NCI-H446 treated with DMSO at 0.1 percent for 48 hours (cell line): Measurements from ENCODE around the gene CROCC2.

Experiments
- DNase-seq: peaks from one replicate; lab custom pipeline; 2025; lab: John Stamatoyannopoulos, UW

The CROCC2 gene

DNA sequence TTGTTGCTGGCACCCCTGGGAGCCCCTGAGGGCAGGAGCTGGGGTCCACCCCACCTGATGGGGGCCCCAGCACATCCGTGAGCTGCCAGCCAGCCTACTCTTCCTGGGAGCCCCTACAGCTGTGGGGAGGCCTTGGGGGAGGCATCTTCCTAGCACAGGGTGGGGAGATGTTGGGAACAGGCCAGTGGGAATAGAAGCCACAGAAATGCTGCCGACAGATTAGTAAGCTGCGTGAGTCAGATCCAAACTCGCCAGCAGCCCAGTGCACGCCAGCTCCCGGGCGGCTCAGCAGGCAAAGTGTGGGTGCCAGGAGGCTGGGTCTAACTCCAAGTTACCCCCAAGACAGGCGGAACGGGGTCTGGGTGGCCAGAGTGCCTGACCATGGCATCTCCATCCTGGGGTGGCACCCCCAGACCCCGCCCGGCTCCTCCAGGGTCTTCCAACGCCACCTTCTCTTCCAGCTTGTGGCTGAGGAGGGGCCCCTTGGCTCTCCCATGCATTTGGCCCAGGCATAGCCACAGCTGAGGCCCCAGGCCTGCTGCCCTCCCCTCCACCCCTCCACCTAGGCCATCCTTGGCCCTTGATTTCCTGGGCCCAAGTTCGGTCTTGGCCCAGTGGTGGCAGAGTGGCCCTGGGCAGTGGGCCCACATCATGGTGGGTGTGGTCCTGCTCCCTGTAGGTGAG, 15.3 kb downstream of the CROCC2 start:
- DNase-seq: no peak

DNA sequence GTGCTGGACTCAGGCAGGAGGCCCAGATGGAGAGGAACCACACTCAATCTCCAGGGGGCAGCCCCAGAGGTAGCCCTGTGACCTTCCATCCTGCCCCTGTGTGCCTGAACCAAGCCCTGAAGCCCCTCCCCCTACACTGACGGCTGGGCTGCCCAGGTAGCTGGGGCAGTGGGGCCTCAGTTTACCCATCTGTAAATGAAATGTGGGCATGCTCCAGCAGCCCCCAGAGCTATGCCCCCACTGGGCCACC, 15.8 kb downstream of the CROCC2 start:
- DNase-seq: no peak

DNA sequence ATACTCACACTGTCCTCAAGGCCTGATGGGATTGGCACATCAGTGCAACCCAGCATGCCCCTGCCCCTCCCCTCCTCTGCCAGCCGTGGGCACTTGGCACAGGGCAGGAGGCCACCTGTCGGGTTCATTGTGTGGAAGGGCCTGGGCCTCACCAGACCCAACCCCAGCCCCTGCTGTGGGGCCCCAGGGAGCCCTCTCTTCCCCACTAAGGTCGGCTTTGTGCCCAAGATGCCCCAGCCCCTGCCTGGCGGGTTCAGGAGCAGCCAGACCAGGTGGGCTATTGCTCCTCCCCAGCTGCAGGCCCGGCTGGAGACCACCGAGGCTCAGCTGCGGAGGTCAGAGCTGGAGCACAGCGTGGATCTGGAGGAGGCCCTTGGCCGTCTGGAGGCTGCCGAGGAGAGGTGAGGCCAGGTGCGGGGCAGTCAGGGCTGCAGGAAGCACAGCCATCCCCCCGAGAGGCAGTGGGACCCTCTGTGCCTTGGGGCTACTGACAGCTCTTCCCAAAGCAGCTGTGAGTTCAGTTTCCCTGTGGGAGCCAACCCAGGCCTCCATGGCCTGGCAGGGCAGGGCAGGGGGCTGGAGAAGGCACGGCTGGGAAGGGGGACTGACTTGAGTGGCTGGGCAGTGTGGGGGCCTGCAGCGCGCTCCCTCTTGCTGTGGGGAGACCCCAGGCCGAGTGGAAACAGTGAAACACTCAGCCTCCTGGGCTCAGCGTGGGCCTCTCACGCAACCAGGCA, 16.3 kb downstream of the CROCC2 start:
- no peak for DNase-seq

DNA sequence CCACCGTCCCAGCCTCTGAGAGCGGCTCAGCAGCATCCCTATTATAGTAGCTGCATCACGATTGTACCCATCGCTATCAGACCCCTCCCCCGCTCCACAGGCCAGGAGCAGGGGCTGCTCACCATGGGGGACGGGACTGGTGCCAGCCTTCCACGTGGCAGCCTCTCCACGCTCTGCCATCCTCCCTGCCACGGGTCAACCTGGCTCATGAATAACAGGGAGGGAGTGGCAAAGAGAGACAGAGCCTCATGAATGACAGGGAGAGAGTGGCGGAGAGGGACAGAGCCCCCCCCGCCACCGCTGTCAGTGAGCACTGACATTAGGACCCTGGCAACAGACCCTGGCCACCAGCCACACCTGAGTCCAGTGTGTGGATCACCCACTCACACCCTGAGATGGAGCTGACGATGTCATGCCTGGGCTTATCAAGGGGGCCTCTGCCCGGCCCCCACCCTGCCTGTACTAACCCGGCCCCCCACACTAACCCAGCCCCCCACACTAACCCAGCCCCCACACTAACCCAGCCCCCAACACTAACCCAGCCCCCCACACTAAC, 16.9 kb downstream of the CROCC2 start:
- DNase-seq: no peak

DNA sequence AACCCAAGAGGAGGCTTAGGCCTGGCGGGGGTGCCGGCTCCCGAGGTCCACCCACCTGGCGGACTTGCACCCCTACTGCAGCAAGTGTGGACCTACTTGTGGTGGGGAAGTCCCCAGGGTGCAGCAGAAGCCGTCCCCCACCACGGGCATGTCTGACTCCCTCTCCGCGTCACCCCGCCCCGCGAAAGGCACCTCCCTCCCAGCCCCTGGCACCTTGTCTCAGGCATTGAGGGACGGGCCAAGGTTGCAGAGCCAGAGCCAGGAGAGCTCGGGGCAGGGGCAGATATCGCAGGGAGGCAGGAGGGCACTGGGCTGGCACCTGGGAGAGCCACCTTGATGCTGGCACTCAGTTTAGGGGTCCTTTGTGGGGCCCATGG, 19.0 kb downstream of the CROCC2 start:
- no peak for DNase-seq

DNA sequence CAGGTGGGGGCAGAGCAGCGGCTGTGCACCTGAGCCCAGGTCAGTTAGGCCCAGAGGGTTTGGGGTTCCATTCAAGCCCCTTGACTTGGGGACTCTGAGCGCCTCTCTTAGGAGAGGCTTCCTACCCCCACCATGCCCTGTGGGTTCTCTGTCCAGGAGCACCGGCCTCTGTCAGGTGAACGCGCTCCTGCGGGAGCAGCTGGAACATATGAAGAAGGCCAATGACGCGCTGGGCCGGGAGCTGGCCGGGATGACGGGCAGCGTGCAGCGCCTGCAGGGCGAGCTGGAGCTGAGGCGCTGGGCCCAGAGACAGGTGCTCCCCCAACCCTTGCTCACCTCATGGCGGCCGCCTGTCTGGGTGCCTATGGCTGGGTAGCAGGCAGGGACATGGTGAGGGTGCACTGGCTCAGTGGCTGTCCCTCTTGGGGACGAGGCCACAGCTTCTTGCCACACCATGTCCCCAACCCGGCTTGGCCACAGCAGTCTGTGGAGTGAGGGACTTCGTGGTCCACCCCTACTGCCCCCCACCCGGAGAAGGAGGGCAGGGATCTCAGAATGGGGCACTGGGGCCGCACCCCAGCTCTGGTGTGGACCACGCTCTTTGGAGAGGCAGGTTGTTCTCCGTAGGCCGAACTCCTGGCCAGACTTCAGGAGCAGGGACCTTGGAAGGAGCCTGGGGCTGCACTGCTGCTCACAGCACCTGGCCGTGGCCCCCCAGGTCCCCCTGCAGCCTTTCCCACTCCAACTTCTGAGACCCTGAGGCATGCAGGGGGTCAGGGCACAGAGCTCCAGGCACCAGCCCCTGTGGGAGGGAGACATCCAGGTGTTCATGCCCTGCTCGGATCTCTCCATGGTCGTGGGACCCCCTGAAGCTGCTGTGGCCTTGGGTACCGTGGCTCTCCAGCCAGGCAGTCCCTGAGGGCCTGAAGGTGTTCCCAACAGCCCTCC, 19.7 kb downstream of the CROCC2 start:
- no peak for DNase-seq

DNA sequence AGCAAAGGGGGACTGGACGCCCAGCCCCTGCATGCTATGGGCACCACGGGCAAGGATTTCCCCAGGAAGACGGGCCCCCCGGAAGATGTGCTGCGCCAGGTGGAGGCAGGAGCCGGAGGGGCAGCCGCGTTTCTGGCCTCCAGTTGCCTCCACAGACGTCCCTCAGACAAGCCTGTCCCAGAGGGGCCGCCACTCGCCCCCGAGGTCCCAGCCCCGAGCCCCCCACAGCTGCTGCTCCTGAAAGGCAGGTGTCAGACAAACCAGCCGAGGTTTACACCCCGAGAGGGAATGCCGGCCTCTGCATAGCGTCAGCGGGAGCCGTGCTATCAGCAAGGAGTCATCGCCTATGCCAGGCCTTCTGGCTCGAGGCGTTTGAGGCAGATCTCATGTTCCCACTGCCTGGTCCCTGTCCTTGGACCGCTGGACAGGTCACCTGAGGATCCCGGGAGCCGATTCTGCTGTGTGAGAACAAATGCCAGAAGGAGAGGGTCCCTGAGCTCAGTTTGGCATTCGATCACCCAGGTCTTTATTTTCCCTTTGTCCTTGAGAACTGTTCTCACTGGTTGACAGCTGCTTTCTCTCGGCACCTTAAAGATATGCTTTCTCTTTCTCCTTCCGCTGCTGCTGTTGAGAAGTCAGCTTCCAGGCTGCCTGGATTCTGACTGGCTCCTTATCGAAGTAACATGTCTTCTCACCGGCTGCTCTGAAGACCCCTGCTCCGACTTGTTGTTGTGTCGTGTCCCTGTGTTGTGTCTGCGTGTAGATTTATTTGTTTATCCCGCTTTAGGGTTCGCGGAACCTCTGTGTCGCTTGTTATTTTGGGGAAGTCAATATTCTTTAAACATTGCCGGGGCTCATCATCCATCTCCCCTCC, 20.6 kb downstream of the CROCC2 start:
- no peak for DNase-seq

DNA sequence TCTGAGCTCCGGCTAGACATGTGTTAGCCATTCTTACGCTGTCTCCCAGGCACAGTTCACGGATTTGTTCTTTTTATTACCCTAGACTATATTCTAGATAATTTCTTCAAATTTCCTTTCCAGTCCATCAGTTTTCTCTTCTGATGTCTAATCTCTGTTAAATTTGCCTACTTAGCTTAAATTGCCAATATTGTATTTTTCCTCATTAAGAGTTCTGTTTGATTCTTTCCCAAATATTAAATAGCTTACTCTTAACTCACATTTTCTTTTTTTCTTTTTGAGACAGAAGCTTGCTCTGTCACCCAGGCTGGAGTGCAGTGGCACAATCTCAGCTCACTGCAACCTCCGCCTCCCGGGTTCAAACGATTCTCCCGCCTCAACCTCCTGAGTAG, 21.2 kb downstream of the CROCC2 start:
- DNase-seq: no peak

DNA sequence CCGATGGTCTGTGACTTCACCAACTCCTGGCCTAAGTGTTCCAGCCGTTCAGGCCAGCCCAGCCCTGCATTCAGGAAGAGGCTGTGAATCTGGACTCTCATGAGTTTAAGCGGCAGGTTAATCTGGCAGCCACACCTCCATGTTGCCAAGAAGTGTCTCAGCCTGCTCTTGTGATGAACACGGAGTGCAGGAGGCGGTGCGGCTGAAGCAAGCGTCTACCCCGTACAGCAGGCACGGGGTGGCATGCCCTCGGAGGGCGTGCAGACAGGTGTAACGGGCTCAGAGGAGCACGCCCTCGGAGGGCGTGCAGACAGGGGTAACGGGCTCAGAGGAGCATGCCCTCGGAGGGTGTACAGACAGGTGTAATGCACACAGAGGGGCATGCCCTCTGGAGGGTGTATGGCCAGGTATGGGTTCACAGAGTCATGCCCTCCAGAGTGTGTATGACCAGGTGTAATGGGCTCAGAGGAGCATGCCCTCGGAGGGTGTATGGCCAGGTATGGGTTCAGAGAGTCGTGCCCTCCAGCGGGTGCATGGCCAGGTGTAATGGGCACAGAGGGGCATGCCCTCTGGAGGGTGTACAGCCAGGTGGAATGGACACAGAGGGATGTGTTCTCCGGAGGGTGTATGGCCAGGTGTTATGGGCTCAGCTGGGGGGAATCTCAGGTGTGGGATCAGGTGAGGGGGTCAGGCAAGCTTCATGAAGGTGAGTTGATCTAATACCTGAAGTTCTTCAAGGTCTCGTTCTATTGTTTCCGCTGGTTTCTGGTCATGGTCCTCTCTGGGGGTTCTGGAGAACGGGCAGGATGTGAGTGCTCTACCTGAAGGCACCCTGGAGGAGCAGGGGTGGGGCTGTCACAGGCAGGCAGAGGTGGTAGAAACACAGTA, 22.6 kb downstream of the CROCC2 start:
- no peak for DNase-seq

DNA sequence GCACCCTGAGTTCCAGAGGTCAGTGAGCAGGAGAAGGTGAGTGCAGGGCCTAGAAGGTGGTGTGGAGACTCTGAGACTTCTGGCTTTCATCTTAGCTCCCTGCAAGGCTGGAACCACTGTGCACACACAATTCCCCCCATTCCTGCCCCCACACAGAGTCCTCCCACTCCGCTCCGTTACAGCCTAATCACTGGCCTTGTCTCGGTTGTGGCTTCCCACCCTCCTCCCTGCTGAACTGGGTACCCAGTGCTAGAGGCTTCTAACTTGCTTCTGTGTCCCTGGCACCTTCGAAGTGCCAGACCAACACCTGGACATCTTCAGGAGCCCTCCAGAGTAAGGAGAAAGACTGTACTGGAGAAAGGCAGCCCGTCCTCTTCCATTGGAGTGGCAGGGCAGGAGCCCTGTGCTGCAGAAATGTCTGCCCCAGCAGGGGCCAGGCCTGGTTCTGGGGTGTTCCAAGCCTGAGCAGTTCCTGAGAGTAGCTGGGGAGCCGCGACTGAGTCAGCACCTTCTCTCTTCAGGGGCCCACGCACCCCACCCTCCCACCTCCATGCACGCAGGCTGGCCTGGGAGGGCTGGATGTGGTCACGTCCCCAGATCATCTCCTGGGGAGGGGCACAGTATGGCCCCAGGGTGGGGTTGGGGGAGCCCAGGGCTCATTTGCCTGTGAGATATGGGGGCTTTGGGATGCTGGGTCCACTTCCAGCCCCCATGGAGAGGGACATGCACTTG, 23.4 kb downstream of the CROCC2 start:
- no peak for DNase-seq

DNA sequence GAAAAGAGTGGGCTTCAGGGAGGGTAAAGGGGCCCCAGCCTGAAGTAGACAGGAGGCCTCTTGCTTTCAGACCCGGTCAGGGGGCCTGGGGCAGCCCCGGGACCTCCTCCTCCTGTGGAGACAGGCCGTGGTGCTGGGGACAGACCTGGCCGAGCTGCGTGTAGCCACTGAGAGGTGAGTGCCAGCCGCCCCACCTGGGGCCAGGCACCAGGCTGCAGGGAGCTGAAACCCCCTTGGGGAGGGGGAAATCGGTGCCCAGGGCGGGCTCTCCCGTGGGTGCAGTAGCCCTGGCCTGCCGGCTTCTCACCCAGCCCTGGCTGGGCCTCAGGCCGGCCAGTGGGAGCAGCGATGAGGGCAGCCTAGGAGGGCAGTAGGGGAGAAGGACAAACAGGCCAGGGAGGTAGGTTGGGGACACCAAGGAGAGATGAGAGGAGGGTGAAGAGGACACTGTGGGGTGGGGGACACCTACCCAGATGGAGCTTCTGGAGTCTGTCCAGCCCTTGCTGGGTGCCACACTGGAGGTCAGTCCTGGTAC, 24.0 kb downstream of the CROCC2 start:
- no peak for DNase-seq

DNA sequence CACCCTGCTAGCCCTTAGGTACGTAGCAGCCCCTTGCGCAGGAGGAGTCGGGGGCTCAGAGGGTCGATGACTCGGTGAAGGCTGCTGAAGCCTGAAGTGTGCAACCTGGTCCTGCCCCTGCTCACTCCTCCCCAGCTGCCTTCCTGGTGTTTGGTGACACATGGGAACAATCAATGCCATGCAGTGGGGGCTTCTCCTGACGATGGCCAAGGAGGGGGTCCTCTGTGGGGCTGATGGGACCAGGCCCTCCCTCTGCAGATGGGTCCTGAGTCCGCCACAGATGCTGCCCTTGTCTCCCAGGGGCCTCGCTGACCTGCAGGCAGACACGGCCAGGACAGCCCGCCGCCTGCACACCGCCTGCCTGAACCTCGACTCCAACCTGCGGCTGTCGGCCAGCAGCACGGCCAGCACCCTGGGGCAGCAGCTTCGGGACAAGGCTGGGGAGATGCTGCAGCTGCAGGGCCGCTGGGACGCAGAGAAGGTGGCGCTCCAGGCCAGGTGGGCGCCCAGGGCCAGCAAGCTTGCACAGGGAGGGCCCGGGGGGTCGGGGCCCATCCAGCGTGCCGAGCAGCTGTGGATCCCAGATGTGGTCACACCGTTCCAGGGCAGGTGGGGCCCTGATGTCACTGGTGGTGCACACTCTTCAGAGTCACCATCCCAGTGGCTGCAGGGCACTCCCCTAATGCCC, 24.6 kb downstream of the CROCC2 start:
- DNase-seq: no peak

DNA sequence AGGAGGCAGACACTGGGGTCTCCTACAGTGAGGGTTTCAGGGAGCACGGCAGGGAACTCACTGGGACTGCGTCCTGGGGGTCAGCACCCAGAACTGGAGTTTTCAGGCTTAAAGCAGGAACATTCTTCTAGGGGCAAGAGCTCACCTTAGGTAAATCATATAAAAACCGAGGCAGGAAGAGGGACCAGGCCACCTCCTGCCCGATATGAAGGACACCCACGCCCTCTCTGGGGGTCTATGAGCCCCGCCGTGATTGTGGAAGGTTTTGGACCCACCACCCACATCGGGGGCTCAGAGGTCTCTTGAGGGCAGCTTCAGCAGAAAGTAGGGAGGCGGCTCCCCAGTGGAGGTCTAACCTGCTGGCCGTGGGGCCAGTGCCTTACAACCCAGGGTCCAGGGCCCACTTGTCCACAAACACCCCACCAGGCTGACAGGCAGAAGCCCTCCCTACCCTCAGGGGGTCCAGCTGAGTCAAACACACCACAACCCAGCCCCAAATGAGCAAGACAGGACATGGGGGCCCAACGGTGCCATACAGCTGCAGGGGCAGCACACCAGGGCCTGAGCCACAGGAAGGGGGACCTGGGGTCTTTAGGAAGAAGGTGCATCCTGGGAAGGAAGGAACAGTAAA, 25.3 kb downstream of the CROCC2 start:
- DNase-seq: no peak

DNA sequence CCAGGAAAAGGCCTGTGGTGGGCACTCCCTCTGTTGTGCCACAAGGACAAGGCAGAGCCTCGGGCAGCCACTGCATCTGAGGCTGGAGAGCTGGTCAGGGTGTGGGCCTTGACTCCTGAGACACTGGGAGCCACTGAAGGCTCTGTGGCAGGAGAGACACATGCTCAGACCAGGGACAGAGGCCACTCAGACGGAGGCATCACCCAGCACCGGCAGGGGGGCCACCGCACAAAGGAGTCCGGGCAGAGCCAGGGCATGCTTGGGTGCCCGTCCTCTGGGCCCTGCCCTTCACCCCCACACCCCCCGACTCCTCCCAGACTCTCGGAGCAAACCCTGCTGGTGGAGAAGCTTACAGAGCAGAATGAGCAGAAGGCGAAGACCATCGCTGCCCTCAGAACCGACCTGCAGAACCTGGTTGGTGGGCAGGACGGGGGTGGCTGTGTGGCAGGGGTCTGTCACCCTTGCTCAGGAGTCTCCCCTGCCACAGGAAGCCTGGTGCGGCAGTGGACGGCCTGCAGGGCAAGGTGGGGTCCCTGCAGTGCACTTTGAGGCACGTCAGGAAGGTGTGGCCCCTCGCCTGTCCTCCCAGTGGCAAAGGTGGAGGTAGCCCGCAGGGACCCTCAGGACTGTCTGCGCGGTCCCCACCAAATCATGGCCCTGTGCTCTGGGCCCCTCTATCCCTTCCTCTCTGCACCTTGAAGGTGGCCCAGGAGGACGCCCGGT, 26.0 kb downstream of the CROCC2 start:
- DNase-seq: no peak

DNA sequence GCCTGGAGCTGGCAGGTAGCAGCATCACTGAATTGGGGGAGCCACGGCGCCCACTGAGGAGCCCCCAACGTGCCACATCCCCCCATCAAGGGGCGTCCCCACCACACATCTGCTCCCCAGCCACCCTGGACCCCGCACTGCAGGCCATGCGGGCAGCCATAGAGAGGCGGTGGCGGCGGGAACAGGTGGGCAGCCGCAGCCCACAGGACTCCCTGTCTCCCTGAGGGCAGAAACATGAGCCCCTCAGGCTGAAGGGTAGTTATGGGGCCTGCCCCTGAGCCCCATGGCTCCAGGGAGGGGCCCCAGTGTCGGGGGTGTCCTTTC, 26.6 kb downstream of the CROCC2 start:
- no peak for DNase-seq

DNA sequence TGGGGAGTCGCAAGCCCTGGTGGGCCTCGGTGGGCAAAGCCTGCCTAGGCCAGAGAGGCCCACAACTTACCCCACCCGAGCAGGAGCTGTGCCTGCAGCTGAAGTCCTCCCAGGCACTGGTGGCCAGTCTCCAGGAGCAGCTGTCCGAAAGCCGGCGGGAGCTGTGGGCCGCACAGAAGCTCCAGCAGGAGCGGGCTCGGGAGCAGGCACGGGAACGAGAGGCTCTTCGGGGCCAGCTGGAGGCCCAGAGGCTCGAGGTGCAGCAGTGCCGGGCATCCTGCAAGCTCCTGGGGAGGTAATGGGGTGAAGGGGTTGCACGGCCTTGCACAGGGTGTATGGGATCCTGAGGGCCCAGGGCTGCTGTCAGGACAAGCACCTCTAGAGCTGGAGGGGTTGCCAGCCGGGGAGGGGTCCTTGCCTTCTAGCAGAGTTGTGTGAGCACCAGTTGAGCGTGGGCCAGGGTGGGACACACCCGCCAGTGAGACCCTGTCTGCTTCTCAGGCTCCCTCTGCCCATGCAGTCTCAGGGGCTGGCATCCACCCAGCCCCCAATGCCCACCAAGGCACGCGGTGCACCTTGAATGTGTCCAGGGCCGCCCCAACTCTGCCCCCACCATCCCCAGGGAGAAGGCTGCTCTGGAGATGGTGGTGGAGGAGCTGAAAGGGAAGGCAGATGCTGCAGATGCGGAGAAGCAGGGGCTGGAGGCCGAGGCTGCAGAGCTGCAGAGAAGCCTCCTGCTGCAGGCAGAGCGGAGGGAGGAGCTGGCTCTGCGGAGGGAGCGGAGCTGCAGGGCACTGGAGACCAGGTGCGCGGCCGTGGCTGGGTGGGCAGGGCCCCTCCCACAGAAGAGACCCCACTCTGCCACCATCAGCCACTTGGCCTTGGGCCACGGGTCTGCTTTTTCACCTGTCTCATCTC, 27.2 kb downstream of the CROCC2 start:
- no peak for DNase-seq
